Measurements from ENCODE around the gene NRBP1.

DNA sequence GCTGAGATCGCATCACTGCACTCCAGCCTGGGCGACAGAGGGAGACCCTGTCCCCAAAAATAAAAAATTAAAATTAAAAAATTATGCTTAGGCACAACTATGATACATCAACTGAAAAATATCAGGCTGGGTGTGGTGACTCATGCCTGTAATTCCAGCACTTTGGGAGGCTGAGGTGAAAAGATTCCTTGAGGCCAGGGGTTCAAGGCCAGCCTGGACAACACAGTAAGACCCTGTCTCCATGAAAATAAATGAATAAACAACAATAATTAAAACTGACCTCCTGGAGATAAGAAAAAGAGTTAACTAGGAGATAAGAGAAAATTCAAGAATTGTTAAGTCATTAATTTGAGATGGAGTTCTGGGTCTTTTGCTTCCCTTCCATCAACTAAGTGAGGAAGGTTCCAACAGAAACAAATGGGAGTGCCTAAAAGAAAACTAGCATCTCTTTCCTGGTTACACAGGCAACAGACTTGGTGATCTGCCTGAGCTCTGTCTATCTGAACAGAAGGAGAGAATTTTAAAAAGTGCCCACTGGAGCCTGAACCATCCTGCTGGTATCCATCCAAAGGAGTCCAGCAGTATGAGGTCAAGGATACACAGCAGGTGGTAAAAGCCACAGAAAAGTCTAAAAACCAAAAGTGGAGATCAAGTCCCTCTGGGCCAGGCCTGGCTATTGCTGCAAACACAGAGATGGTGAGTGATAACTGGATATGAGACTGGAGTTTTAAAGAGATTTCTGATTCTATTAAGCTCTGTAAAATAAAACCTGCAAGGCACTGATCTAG, 27.9 kb upstream of the NRBP1 start:
- TF ChIP-seq POLR2A (IDR thresholded peaks at IDR 0.05; ENCODE audit: low read depth, low read length) (no peak), TAF1 (IDR thresholded peaks at IDR 0.05; ENCODE audit: borderline replicate concordance, low read depth, low read length) (no peak)

All from GM12892 (cell line).